IMR-90 (cell line): ENCODE data around the gene FAM124B. TPM values are rescaled to one million over a fixed set of nuclear protein-coding genes. Genes with fewer than 3 reads are reported as not detected.

Experiments used
- ATAC-seq: fragments of 200-7000 bp; cut with Tn5 transposase; 2 replicates; pipeline ENCODE4 v1.9.1; 2020; ENCODE audit warnings: low read depth, mild to moderate bottlenecking, moderate library complexity
- BruUV-seq: library from RNA; stranded (reverse); fragments of 400-500 nt; replicated peaks from 2 replicates; lab custom pipeline; 2021; lab: Mats Ljungman, UMichigan
- CTCF ChIA-PET: fragments of 300-600 bp; formaldehyde crosslinking; extraction: SDS; loops from one replicate; lab custom pipeline; 2021; ENCODE audit warnings: antibody characterized with exemption; lab: Yijun Ruan, JAX
- POLR2A ChIA-PET: fragments of 300-600 bp; sonication (Branson Sonifier 250); formaldehyde crosslinking; loops from one replicate; lab custom pipeline; 2022; ENCODE audit warnings: antibody characterized with exemption; ENCODE audit not compliant: unreplicated experiment; lab: Charles Lee
- DNase-seq: peaks from one replicate; pipeline ENCODE4 v3.0.0; 2013
- H2AFZ ChIP-seq: replicated peaks from 2 replicates; pipeline ENCODE3; 2013; ENCODE audit warnings: low read length, mild to moderate bottlenecking; ENCODE audit not compliant: poor library complexity
- H2AK5ac ChIP-seq: 2 replicates; pipeline ENCODE4 v1.6.1; 2013; ENCODE audit warnings: low read depth, low read length, inconsistent platforms
- H2AK9ac ChIP-seq: replicated peaks from 2 replicates; pipeline ENCODE3; 2013; ENCODE audit warnings: mild to moderate bottlenecking, low read depth, low read length, moderate library complexity; ENCODE audit not compliant: poor library complexity
- H2BK120ac ChIP-seq: 2 replicates; pipeline ENCODE4 v1.6.1; 2013; ENCODE audit warnings: low read depth, low read length, inconsistent platforms
- H2BK15ac ChIP-seq: 3 replicates; pipeline ENCODE4 v1.6.1; 2013; ENCODE audit warnings: low read depth, low read length, inconsistent platforms
- H2BK20ac ChIP-seq: 2 replicates; pipeline ENCODE4 v1.6.1; 2013; ENCODE audit warnings: low read depth, mild to moderate bottlenecking, inconsistent platforms, low read length, moderate library complexity
- H2BK5ac ChIP-seq: 2 replicates; pipeline ENCODE4 v1.6.1; 2013; ENCODE audit warnings: mild to moderate bottlenecking, low read depth, low read length, inconsistent platforms; ENCODE audit not compliant: poor library complexity, severe bottlenecking
- H3K14ac ChIP-seq: replicated peaks from 2 replicates; pipeline ENCODE4 v1.6.1; 2013; ENCODE audit warnings: low read depth, low read length, inconsistent platforms
- H3K18ac ChIP-seq: 2 replicates; pipeline ENCODE4 v1.6.1; 2013; ENCODE audit warnings: low read depth, low read length, control low read depth
- H3K23ac ChIP-seq: 2 replicates; pipeline ENCODE4 v1.6.1; 2013; ENCODE audit warnings: low read depth, low read length, inconsistent platforms
- H3K27ac ChIP-seq: 2 replicates; pipeline ENCODE4 v1.5.1; 2013; ENCODE audit warnings: mild to moderate bottlenecking, control low read depth, low read length; ENCODE audit not compliant: insufficient read depth
- H3K27me3 ChIP-seq: 2 replicates; pipeline ENCODE4 v1.6.1; 2013; ENCODE audit warnings: low read length; ENCODE audit not compliant: control insufficient read depth, insufficient read depth
- H3K36me3 ChIP-seq: 2 replicates; pipeline ENCODE4 v1.6.1; 2013; ENCODE audit warnings: low read length, mixed read lengths; ENCODE audit not compliant: control insufficient read depth, insufficient read depth
- H3K4ac ChIP-seq: 2 replicates; pipeline ENCODE4 v1.6.1; 2013; ENCODE audit warnings: low read depth, low read length, inconsistent platforms
- H3K4me1 ChIP-seq: 2 replicates; pipeline ENCODE4 v1.6.1; 2013; ENCODE audit warnings: low read length, mixed read lengths; ENCODE audit not compliant: control insufficient read depth, insufficient read depth
- H3K4me2 ChIP-seq: 2 replicates; pipeline ENCODE4 v1.6.1; 2013; ENCODE audit warnings: low read depth, mild to moderate bottlenecking, control low read depth, low read length, moderate library complexity
- H3K4me3 ChIP-seq: 2 replicates; pipeline ENCODE4 v1.5.1; 2013; ENCODE audit warnings: low read depth, mild to moderate bottlenecking, control low read depth, low read length, moderate library complexity; ENCODE audit not compliant: insufficient read depth
- H3K56ac ChIP-seq: 2 replicates; pipeline ENCODE4 v1.6.1; 2013; ENCODE audit warnings: low read length, inconsistent platforms; ENCODE audit not compliant: insufficient read depth; ENCODE audit errors: extremely low read depth
- H3K79me1 ChIP-seq, 2 experiments: 2 replicates each; pipeline ENCODE4 v1.6.1; 2013; ENCODE audit warnings: low read length in 2 of 2, inconsistent platforms in 1 of 2, low read depth in 1 of 2
- H3K9ac ChIP-seq: 2 replicates; pipeline ENCODE4 v1.6.1; 2013; ENCODE audit warnings: low read depth, low read length, control low read depth
- H3K9me1 ChIP-seq: 2 replicates; pipeline ENCODE4 v1.6.1; 2013; ENCODE audit warnings: low read length, inconsistent platforms; ENCODE audit not compliant: insufficient read depth
- H3K9me3 ChIP-seq: 2 replicates; pipeline ENCODE4 v1.6.1; 2013; ENCODE audit warnings: low read length; ENCODE audit not compliant: control insufficient read depth, insufficient read depth
- H4K20me1 ChIP-seq: 2 replicates; pipeline ENCODE4 v1.6.1; 2013; ENCODE audit warnings: low read length, inconsistent platforms; ENCODE audit not compliant: insufficient read depth
- H4K5ac ChIP-seq: 2 replicates; pipeline ENCODE4 v1.6.1; 2013; ENCODE audit warnings: mild to moderate bottlenecking, low read depth, low read length, control low read depth
- H4K8ac ChIP-seq, 2 experiments: 2 replicates each; pipeline ENCODE4 v1.6.1; 2013; ENCODE audit warnings: low read depth in 2 of 2, low read length in 2 of 2, control low read depth in 1 of 2, inconsistent platforms in 1 of 2
- H4K91ac ChIP-seq: 2 replicates; pipeline ENCODE4 v1.6.1; 2013; ENCODE audit warnings: low read depth, low read length, inconsistent platforms; ENCODE audit not compliant: insufficient read depth
- BHLHE40 ChIP-seq: fragments of 150-350 bp; IDR thresholded peaks from 2 replicates; pipeline ENCODE4 v1.6.1; 2016; ENCODE audit warnings: mild to moderate bottlenecking, low read depth, low read length
- MAFK ChIP-seq: IDR thresholded peaks from 2 replicates; pipeline ENCODE4 v1.6.1; 2012; ENCODE audit warnings: low read depth, low read length, improper control_type of control experiment
- WGBS, 2 experiments: methylation state at CpG; one replicate each; pipeline versions ENCODE4 v1.1.5 to v1.1.7; 2013; ENCODE audit warnings: missing lambda C conversion rate in 2 of 2; ENCODE audit not compliant: insufficient read length in 1 of 2; ENCODE audit errors: extremely low coverage in 2 of 2; 5-methylcytosine and 5-hydroxymethylcytosine counted together
- dilution Hi-C: fragments of 300-500 bp; cut with HindIII; formaldehyde crosslinking; loops from one replicate; pipeline ENCODE4 v1.14.3; 2018; ENCODE audit warnings: low sequenced_read_pairs; ENCODE audit not compliant: unreplicated experiment
- in situ Hi-C: fragments of 300-500 bp; cut with MboI; formaldehyde crosslinking; loops from 3 replicates; pipeline ENCODE4 v1.14.3; 2019; ENCODE audit warnings: low sequenced_read_pairs, inconsistent platforms, mixed read lengths
- intact Hi-C: fragments of 100-400 bp; cut with micrococcal nuclease; formaldehyde crosslinking; loops from 2 replicates; pipeline ENCODE4 v1.10.0; 2022
- polyA plus RNA-seq, 3 experiments: library from polyadenylated mRNA; depleted of rRNA; stranded (reverse); fragments of >200 nt; gene quantifications; 2 replicates each; pipeline ENCODE4 v1.2.3, GENCODE V29; 2012; ENCODE audit warnings: low replicate concordance in 1 of 3
- total RNA-seq: library from RNA; depleted of rRNA; stranded (reverse); fragments of >200 nt; gene quantifications from 2 replicates; pipeline ENCODE4 v1.2.3, GENCODE V29; 2012
- TF ChIP-seq, protein P1 (sequence below): fragments of 150-350 bp; IDR thresholded peaks from 2 replicates; pipeline ENCODE4 v1.6.1; 2016; ENCODE audit warnings: low read depth, mild to moderate bottlenecking, low read length, moderate library complexity, borderline replicate concordance

The FAM124B gene
- total and polyA plus RNA-seq, 2 of the 4 experiments (the other 2 are of a cell fraction) = not detected

DNA sequence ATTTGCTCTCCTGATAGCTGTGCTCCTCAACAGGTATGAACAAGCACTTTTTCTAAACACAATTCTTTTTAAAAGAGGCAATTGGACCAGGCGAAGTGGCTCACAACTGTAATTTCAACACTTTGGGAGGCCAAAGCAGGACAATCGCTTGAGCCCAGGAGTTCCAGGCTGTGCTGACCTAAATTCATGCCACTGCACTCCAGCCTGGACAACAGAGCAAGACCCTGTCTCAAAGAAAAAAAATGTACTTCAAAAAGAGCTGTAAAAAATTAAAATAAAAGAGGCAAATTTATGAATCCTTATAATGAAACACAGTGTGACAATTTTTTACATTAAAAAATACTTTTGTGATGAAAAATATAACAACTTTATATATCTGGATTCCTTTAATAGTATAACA, 1.8 kb upstream of the FAM124B start:
- no peaks in the 10 kb centered on the region for H3K79me1 ChIP-seq
- H2BK15ac ChIP-seq = no peak overlapping the region
- TF ChIP-seq BHLHE40 (no peak), MAFK (no peak)
- TF ChIP-seq, protein P1, sequence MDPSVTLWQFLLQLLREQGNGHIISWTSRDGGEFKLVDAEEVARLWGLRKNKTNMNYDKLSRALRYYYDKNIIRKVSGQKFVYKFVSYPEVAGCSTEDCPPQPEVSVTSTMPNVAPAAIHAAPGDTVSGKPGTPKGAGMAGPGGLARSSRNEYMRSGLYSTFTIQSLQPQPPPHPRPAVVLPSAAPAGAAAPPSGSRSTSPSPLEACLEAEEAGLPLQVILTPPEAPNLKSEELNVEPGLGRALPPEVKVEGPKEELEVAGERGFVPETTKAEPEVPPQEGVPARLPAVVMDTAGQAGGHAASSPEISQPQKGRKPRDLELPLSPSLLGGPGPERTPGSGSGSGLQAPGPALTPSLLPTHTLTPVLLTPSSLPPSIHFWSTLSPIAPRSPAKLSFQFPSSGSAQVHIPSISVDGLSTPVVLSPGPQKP = no peak
- intact Hi-C loops = no loop called here
- no peak overlapping the region for H3K56ac ChIP-seq
- ATAC-seq (no peak), DNase-seq (no peak)
- H2BK5ac ChIP-seq = no peak overlapping the region
- no CpG with 5 or more reads among the region's 2 CpGs for WGBS, 2 experiments
- no peak overlapping the region for H4K8ac ChIP-seq
- no TSS peak for BruUV-seq
- no peak overlapping the region for H2BK120ac ChIP-seq
- no peak overlapping the region for H3K4ac ChIP-seq
- H3K36me3 ChIP-seq = no peaks in the 10 kb centered on the region
- no peak overlapping the region for H3K9ac ChIP-seq
- no peak overlapping the region for H2BK20ac ChIP-seq
- H2AK9ac ChIP-seq = no peak overlapping the region
- H3K4me2 ChIP-seq = no peak overlapping the region
- dilution Hi-C loops = no loop called here
- H3K23ac ChIP-seq = no peak overlapping the region
- H4K91ac ChIP-seq = no peak overlapping the region
- in situ Hi-C loops = no loop called here
- no peaks in the 10 kb centered on the region for H3K4me1 ChIP-seq
- CTCF ChIA-PET = no interaction called here
- no peak overlapping the region for H3K27ac ChIP-seq
- H3K18ac ChIP-seq = no peak overlapping the region
- H3K4me3 ChIP-seq = no peak overlapping the region
- POLR2A ChIA-PET = no interaction called here
- H2AK5ac ChIP-seq = no peak overlapping the region
- H2AFZ ChIP-seq = no peak overlapping the region
- H3K9me3 ChIP-seq = peaks cover 5% of the 10 kb centered on the region; the same call in 1 of the 2 replicates
- H3K14ac ChIP-seq = no peak overlapping the region
- no peaks in the 10 kb centered on the region for H4K20me1 ChIP-seq
- H3K27me3 ChIP-seq = no peaks in the 10 kb centered on the region
- H3K9me1 ChIP-seq = no peaks in the 10 kb centered on the region
- no peak overlapping the region for H4K5ac ChIP-seq
